ENCODE data around the gene SOHLH1. TPM values are rescaled to one million over a fixed set of nuclear protein-coding genes. Genes with fewer than 3 reads are reported as not detected.

SOHLH1 gene
- polyA plus RNA-seq, 1 of the 3 experiments (the other 2 are of a cell fraction): not detected

DNA sequence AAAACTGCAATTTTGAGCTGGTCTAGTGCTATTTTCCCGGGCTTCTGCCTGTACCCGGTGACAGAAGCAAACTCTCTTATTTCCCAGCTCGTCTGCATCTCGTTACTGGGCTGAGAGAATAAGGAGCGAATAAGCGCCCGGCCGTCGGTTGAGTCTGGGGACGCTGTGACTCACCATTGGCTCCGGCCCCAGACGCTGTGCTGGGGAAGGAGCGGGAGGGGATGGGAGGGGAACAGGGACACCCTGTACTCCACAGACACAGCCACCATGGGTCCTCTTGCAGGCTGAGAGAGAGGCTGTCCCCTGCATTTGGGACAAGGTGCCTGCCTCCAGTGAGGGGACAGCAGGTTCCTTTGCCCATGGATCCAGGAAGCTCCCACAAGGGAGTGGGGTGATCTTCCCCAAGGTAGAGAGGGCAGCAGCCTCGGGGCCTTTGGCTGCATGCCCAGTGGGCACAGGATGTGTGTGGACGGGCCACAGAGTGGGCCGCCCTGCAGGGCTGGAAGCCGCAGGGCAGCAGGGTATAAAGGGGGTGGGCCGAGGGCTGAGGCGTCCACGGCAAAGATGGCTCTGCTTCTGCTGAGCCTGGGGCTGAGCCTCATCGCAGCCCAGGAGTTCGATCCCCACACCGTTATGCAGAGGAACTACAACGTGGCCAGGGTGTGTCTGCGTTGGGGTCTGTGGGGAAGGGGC is 36.4 kb downstream of the SOHLH1 start, which contains the start of gene LCN9:
Gene LCN9 (plus strand): TSS at position 552 of the 693 bp plus-strand sequence. CDS start 13 bp downstream, at position 565.
- no peak within 1 kb of the TSS for H2AFZ ChIP-seq (ENCODE audit: low read depth)
- H3K79me2 ChIP-seq (ENCODE audit: insufficient read depth): no peaks in the 10 kb centered on the region
- no peak within 1 kb of the TSS for H3K4me3 ChIP-seq (ENCODE audit: low read depth in 2 of 2, low read length in 1 of 2)
- ChIA-PET POLR2A (no interaction called here), CTCF (interaction anchor here (0.6 to 1.4 kb wide), 2 partner anchors 23 to 60 kb away, joined by 3 read pairs; no protein-coding TSS in a partner anchor)
- no peak within 1 kb of the TSS for H3K9ac ChIP-seq
- DNase-seq: peak; percentile 39
- no peaks in the 10 kb centered on the region for H3K27me3 ChIP-seq (ENCODE audit: insufficient read depth)
- no peaks in the 10 kb centered on the region for H3F3A ChIP-seq (replicated peaks; ENCODE audit: insufficient read depth)
- H3K9me3 ChIP-seq: no peaks in the 10 kb centered on the region
- H3K9me2 ChIP-seq: no peaks in the 10 kb centered on the region
- no peaks in the 10 kb centered on the region for H3K36me3 ChIP-seq (replicated peaks in 1 of 2; ENCODE audit: control insufficient read depth in 1 of 2, insufficient read depth in 2 of 2, low read length in 1 of 2)
- no peak within 1 kb of the TSS for H3K4me2 ChIP-seq
- 48% methylated on average over 18 of the region's 25 CpGs for WGBS (ENCODE audit: low lambda C conversion rate)
- no peak within 1 kb of the TSS for H3K27ac ChIP-seq (ENCODE audit: low read depth in 2 of 2, low read length in 1 of 2)
- TF ChIP-seq, protein P1, sequence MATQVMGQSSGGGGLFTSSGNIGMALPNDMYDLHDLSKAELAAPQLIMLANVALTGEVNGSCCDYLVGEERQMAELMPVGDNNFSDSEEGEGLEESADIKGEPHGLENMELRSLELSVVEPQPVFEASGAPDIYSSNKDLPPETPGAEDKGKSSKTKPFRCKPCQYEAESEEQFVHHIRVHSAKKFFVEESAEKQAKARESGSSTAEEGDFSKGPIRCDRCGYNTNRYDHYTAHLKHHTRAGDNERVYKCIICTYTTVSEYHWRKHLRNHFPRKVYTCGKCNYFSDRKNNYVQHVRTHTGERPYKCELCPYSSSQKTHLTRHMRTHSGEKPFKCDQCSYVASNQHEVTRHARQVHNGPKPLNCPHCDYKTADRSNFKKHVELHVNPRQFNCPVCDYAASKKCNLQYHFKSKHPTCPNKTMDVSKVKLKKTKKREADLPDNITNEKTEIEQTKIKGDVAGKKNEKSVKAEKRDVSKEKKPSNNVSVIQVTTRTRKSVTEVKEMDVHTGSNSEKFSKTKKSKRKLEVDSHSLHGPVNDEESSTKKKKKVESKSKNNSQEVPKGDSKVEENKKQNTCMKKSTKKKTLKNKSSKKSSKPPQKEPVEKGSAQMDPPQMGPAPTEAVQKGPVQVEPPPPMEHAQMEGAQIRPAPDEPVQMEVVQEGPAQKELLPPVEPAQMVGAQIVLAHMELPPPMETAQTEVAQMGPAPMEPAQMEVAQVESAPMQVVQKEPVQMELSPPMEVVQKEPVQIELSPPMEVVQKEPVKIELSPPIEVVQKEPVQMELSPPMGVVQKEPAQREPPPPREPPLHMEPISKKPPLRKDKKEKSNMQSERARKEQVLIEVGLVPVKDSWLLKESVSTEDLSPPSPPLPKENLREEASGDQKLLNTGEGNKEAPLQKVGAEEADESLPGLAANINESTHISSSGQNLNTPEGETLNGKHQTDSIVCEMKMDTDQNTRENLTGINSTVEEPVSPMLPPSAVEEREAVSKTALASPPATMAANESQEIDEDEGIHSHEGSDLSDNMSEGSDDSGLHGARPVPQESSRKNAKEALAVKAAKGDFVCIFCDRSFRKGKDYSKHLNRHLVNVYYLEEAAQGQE (IDR thresholded peaks at IDR 0.05; ENCODE audit: low read depth, low read length): no peak
- TF ChIP-seq GABPA (IDR thresholded peaks at IDR 0.05; ENCODE audit: low read depth) (no peak), CTCF (IDR thresholded peaks at IDR 0.05) (no peak), MEF2A (IDR thresholded peaks at IDR 0.05; ENCODE audit: borderline replicate concordance, low read depth) (no peak), GATA2 (CRISPR knock-in tag; IDR thresholded peaks at IDR 0.05) (no peak), USF1 (IDR thresholded peaks at IDR 0.05; ENCODE audit: borderline replicate concordance, low read depth) (no peak), TEAD4 (IDR thresholded peaks at IDR 0.05; ENCODE audit: borderline replicate concordance, insufficient read depth) (no peak), RFX5 (IDR thresholded peaks at IDR 0.05; ENCODE audit: low read length) (no peak), NRF1 (IDR thresholded peaks at IDR 0.05; ENCODE audit: low read depth, low read length) (no peak), EP300 (IDR thresholded peaks at IDR 0.05; ENCODE audit: borderline replicate concordance in 1 of 2, low read depth in 1 of 2, low read length in 1 of 2) (no peak), TAF1 (IDR thresholded peaks at IDR 0.05; ENCODE audit: borderline replicate concordance, low read depth, low read length) (no peak), FOXM1 (IDR thresholded peaks at IDR 0.05; ENCODE audit: low read depth) (no peak), NFIC (IDR thresholded peaks at IDR 0.05; ENCODE audit: borderline replicate concordance) (no peak), RAD21 (IDR thresholded peaks at IDR 0.05; ENCODE audit: low read length) (no peak)
- TF ChIP-seq, protein P2, sequence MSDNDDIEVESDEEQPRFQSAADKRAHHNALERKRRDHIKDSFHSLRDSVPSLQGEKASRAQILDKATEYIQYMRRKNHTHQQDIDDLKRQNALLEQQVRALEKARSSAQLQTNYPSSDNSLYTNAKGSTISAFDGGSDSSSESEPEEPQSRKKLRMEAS (IDR thresholded peaks at IDR 0.05; ENCODE audit: low read depth): no peak
- TF ChIP-seq, protein P3, sequence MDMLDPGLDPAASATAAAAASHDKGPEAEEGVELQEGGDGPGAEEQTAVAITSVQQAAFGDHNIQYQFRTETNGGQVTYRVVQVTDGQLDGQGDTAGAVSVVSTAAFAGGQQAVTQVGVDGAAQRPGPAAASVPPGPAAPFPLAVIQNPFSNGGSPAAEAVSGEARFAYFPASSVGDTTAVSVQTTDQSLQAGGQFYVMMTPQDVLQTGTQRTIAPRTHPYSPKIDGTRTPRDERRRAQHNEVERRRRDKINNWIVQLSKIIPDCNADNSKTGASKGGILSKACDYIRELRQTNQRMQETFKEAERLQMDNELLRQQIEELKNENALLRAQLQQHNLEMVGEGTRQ (IDR thresholded peaks at IDR 0.05; ENCODE audit: borderline replicate concordance, low read depth, low read length): no peak
- H3K4me1 ChIP-seq (ENCODE audit: control insufficient read depth in 1 of 2, insufficient read depth in 2 of 2, low read depth in 1 of 2, low read length in 1 of 2): peaks cover 0 to 2% of the 10 kb centered on the region in 2 experiments; a peak in 1 of 4 replicates
- H4K20me1 ChIP-seq (ENCODE audit: insufficient read depth): no peaks in the 10 kb centered on the region

All from SK-N-SH (cell line).